MCF 10A (cell line): ENCODE measurements around the gene GYG1. TPM values are rescaled to one million over a fixed set of nuclear protein-coding genes. Genes with fewer than 3 reads are reported as not detected.

Experiments used
- BruUV-seq: library from RNA; stranded (reverse); fragments of 400-500 nt; replicated peaks from 2 replicates; lab custom pipeline; 2021; lab: Mats Ljungman, UMichigan
- CTCF ChIA-PET: fragments of 300-600 bp; sonication (Branson Sonifier 250); formaldehyde crosslinking; extraction: SDS; loops from one replicate; lab custom pipeline; 2021; ENCODE audit warnings: antibody characterized with exemption, inconsistent platforms; lab: Yijun Ruan, JAX
- POLR2A ChIA-PET: fragments of 300-600, 350-650 bp; sonication (Branson Sonifier 250); formaldehyde crosslinking; extraction: SDS; loops from one replicate; lab custom pipeline; 2020; ENCODE audit warnings: antibody characterized with exemption, inconsistent platforms; lab: Yijun Ruan, JAX
- DNase-seq: peaks from one replicate; pipeline ENCODE4 v3.0.0-alpha.2; 2018; ENCODE audit not compliant: unreplicated experiment
- H3K27ac Mint-ChIP-seq: one replicate; pipeline ENCODE4 v1.8.0; 2022; ENCODE audit warnings: mild to moderate bottlenecking, low read depth, mixed read lengths; ENCODE audit not compliant: unreplicated experiment
- H3K27me3 Mint-ChIP-seq: one replicate; pipeline ENCODE4 v1.8.0; 2022; ENCODE audit warnings: mixed read lengths; ENCODE audit not compliant: insufficient read depth, unreplicated experiment
- H3K36me3 Mint-ChIP-seq: one replicate; pipeline ENCODE4 v1.8.0; 2022; ENCODE audit warnings: mild to moderate bottlenecking, moderate library complexity, mixed read lengths; ENCODE audit not compliant: insufficient read depth, unreplicated experiment
- H3K4me1 Mint-ChIP-seq: one replicate; pipeline ENCODE4 v1.8.0; 2022; ENCODE audit warnings: mixed read lengths; ENCODE audit not compliant: insufficient read depth, unreplicated experiment
- H3K4me3 Mint-ChIP-seq: one replicate; pipeline ENCODE4 v1.8.0; 2022; ENCODE audit warnings: mild to moderate bottlenecking, moderate library complexity, mixed read lengths; ENCODE audit not compliant: unreplicated experiment
- H3K9me3 Mint-ChIP-seq: one replicate; pipeline ENCODE4 v1.8.0; 2022; ENCODE audit warnings: mixed read lengths; ENCODE audit not compliant: unreplicated experiment
- intact Hi-C: fragments of 100-400 bp; cut with micrococcal nuclease; formaldehyde crosslinking; loops from 2 replicates; pipeline ENCODE4 v1.14.1; 2022
- total RNA-seq: library from RNA; stranded (reverse); gene quantifications from 2 replicates; pipeline ENCODE4 v1.2.3, GENCODE V29; 2022
- TF ChIP-seq, protein P1 (sequence below): fragments of 200-600 bp; IDR thresholded peaks from one replicate; pipeline ENCODE4 v1.8.0; 2022; ENCODE audit warnings: antibody characterized with exemption, mild to moderate bottlenecking; ENCODE audit not compliant: unreplicated experiment

The GYG1 gene
- total RNA-seq, 1 experiment from 2014 or later: 22.3 TPM

- Mint-ChIP-seq H3K4me1 (no peaks in the 10 kb centered on the region), H3K27me3 (no peaks in the 10 kb centered on the region), H3K27ac (no peak overlapping the region), H3K36me3 (peaks cover 42% of the 10 kb centered on the region), H3K9me3 (peaks cover 6% of the 10 kb centered on the region), H3K4me3 (no peak overlapping the region)
- BruUV-seq: no TSS peak
- TF ChIP-seq, protein P1, sequence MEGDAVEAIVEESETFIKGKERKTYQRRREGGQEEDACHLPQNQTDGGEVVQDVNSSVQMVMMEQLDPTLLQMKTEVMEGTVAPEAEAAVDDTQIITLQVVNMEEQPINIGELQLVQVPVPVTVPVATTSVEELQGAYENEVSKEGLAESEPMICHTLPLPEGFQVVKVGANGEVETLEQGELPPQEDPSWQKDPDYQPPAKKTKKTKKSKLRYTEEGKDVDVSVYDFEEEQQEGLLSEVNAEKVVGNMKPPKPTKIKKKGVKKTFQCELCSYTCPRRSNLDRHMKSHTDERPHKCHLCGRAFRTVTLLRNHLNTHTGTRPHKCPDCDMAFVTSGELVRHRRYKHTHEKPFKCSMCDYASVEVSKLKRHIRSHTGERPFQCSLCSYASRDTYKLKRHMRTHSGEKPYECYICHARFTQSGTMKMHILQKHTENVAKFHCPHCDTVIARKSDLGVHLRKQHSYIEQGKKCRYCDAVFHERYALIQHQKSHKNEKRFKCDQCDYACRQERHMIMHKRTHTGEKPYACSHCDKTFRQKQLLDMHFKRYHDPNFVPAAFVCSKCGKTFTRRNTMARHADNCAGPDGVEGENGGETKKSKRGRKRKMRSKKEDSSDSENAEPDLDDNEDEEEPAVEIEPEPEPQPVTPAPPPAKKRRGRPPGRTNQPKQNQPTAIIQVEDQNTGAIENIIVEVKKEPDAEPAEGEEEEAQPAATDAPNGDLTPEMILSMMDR: no peak
- CTCF ChIA-PET: interaction anchor here (0.6 kb wide), 1 partner anchor 18 kb away, joined by 3 read pairs; no protein-coding TSS in a partner anchor
- POLR2A ChIA-PET: interaction anchor here (0.6 to 1.1 kb wide), 2 partner anchors 14 to 49 kb away, joined by 3 to 4 read pairs; no protein-coding TSS in a partner anchor
- DNase-seq: no peak
- intact Hi-C loops: no loop called here
Measured at GRCh38 chr3:149058198-149058597, 66.9 kb downstream of the GYG1 start.

GRCh38 chr3:149058602-149059001 lies 67.3 kb downstream of the GYG1 start:
- Mint-ChIP-seq H3K27me3 (no peaks in the 10 kb centered on the region), H3K4me1 (no peaks in the 10 kb centered on the region), H3K27ac (peak overlapping the region; percentile 36), H3K4me3 (no peak overlapping the region), H3K36me3 (peaks cover 40% of the 10 kb centered on the region), H3K9me3 (peaks cover 6% of the 10 kb centered on the region)
- no peak for DNase-seq
- ChIA-PET POLR2A (no interaction called here), CTCF (interaction anchor here (0.6 kb wide), 1 partner anchor 19 kb away, joined by 3 read pairs; no protein-coding TSS in a partner anchor)
- no TSS peak for BruUV-seq
- intact Hi-C loops: no loop called here
- TF ChIP-seq, protein P1: no peak

GRCh38 chr3:149061776-149062175 lies 70.4 kb downstream of the GYG1 start:
- Mint-ChIP-seq H3K27ac (no peak overlapping the region), H3K27me3 (no peaks in the 10 kb centered on the region), H3K9me3 (no peaks in the 10 kb centered on the region), H3K36me3 (peaks cover 18% of the 10 kb centered on the region), H3K4me3 (no peak overlapping the region), H3K4me1 (no peaks in the 10 kb centered on the region)
- ChIA-PET POLR2A (interaction anchor here (1.0 kb wide), 1 partner anchor 11 kb away, joined by 4 read pairs; no protein-coding TSS in a partner anchor), CTCF (interaction anchor here (0.7 kb wide), 1 partner anchor 15 kb away, joined by 3 read pairs; no protein-coding TSS in a partner anchor)
- no TSS peak for BruUV-seq
- TF ChIP-seq, protein P1: no peak
- intact Hi-C loops: no loop called here
- DNase-seq: no peak

GRCh38 chr3:149067883-149068282 lies 76.5 kb downstream of the GYG1 start:
- ChIA-PET CTCF (interaction anchor here (0.6 kb wide), 1 partner anchor 40 kb away, joined by 9 read pairs; no protein-coding TSS in a partner anchor), POLR2A (no interaction called here)
- Mint-ChIP-seq H3K9me3 (no peaks in the 10 kb centered on the region), H3K27me3 (no peaks in the 10 kb centered on the region), H3K27ac (no peak overlapping the region), H3K4me3 (no peak overlapping the region), H3K36me3 (peaks cover 30% of the 10 kb centered on the region), H3K4me1 (no peaks in the 10 kb centered on the region)
- BruUV-seq: no TSS peak
- DNase-seq: peak; percentile 21
- intact Hi-C loops: no loop called here
- TF ChIP-seq, protein P1: no peak

Other genes starting within 250 kb of the GYG1 start
- not detected in 2 replicates for gene CPB1, start 163.7 kb upstream of the GYG1 start, total RNA-seq
- gene CPA3, start 126.2 kb upstream of the GYG1 start, total RNA-seq: not detected in 2 replicates
- gene HLTF, start 95.0 kb downstream of the GYG1 start, total RNA-seq: 21.9 TPM in 2 replicates
- gene HPS3, start 138.1 kb downstream of the GYG1 start, total RNA-seq: 7.7 and 11.1 TPM in 2 replicates
- 0.37 TPM in 1 of 2 replicates, not detected in the other for gene CP, start 230.3 kb downstream of the GYG1 start, total RNA-seq